MCF 10A (cell line): ENCODE results near the gene SARNP. TPM values are rescaled to one million over a fixed set of nuclear protein-coding genes. Genes with fewer than 3 reads are reported as not detected.

Experiments
- BruUV-seq: library from RNA; stranded (reverse); fragments of 400-500 nt; replicated peaks from 2 replicates; lab custom pipeline; 2021; lab: Mats Ljungman, UMichigan
- CTCF ChIA-PET: fragments of 300-600 bp; sonication (Branson Sonifier 250); formaldehyde crosslinking; extraction: SDS; loops from one replicate; lab custom pipeline; 2021; ENCODE audit warnings: antibody characterized with exemption, inconsistent platforms; lab: Yijun Ruan, JAX
- POLR2A ChIA-PET: fragments of 300-600, 350-650 bp; sonication (Branson Sonifier 250); formaldehyde crosslinking; extraction: SDS; loops from one replicate; lab custom pipeline; 2020; ENCODE audit warnings: antibody characterized with exemption, inconsistent platforms; lab: Yijun Ruan, JAX
- DNase-seq: peaks from one replicate; pipeline ENCODE4 v3.0.0-alpha.2; 2018; ENCODE audit not compliant: unreplicated experiment
- H3K27ac Mint-ChIP-seq: one replicate; pipeline ENCODE4 v1.8.0; 2022; ENCODE audit warnings: mild to moderate bottlenecking, low read depth, mixed read lengths; ENCODE audit not compliant: unreplicated experiment
- H3K27me3 Mint-ChIP-seq: one replicate; pipeline ENCODE4 v1.8.0; 2022; ENCODE audit warnings: mixed read lengths; ENCODE audit not compliant: insufficient read depth, unreplicated experiment
- H3K36me3 Mint-ChIP-seq: one replicate; pipeline ENCODE4 v1.8.0; 2022; ENCODE audit warnings: mild to moderate bottlenecking, moderate library complexity, mixed read lengths; ENCODE audit not compliant: insufficient read depth, unreplicated experiment
- H3K4me1 Mint-ChIP-seq: one replicate; pipeline ENCODE4 v1.8.0; 2022; ENCODE audit warnings: mixed read lengths; ENCODE audit not compliant: insufficient read depth, unreplicated experiment
- H3K4me3 Mint-ChIP-seq: one replicate; pipeline ENCODE4 v1.8.0; 2022; ENCODE audit warnings: mild to moderate bottlenecking, moderate library complexity, mixed read lengths; ENCODE audit not compliant: unreplicated experiment
- H3K9me3 Mint-ChIP-seq: one replicate; pipeline ENCODE4 v1.8.0; 2022; ENCODE audit warnings: mixed read lengths; ENCODE audit not compliant: unreplicated experiment
- CTCF ChIP-seq: fragments of 200-600 bp; IDR thresholded peaks from one replicate; pipeline ENCODE4 v1.8.0; 2022; ENCODE audit warnings: antibody characterized with exemption, mild to moderate bottlenecking; ENCODE audit not compliant: unreplicated experiment
- intact Hi-C: fragments of 100-400 bp; cut with micrococcal nuclease; formaldehyde crosslinking; loops from 2 replicates; pipeline ENCODE4 v1.14.1; 2022
- total RNA-seq: library from RNA; stranded (reverse); gene quantifications from 2 replicates; pipeline ENCODE4 v1.2.3, GENCODE V29; 2022

SARNP gene
- total RNA-seq, 1 experiment from 2014 or later: 61.1 TPM

GRCh38 chr12:55736780-55737580 lies 80.5 kb downstream of the SARNP start:
- CTCF ChIA-PET: interaction anchor here (0.6 to 3.8 kb wide), 19 partner anchors 11 to 415 kb away, joined by 3 to 36 read pairs (median 3); partner anchors contain the start of genes MYL6B, ORMDL2, SARNP and ZC3H10
- H3K4me3 Mint-ChIP-seq: no peak overlapping the region
- intact Hi-C loops: loop anchor here (1.0 to 10.0 kb wide), 5 partner anchors 56 to 550 kb away; partner anchors contain the start of genes NABP2 and RNF41
- TF ChIP-seq CTCF: peak; percentile 63
- POLR2A ChIA-PET: interaction anchor here (0.6 kb wide), 2 partner anchors 70 to 771 kb away, joined by 3 read pairs; no protein-coding TSS in a partner anchor
- peaks cover 6% of the 10 kb centered on the region for H3K36me3 Mint-ChIP-seq
- H3K9me3 Mint-ChIP-seq: no peaks in the 10 kb centered on the region
- peaks cover 27% of the 10 kb centered on the region for H3K4me1 Mint-ChIP-seq
- no TSS peak for BruUV-seq
- H3K27ac Mint-ChIP-seq: no peak overlapping the region
- peak; percentile 81 for DNase-seq
- peaks cover 5% of the 10 kb centered on the region for H3K27me3 Mint-ChIP-seq

GRCh38 chr12:55736076-55736475 lies 81.4 kb downstream of the SARNP start:
- Mint-ChIP-seq H3K36me3 (peaks cover 6% of the 10 kb centered on the region), H3K9me3 (no peaks in the 10 kb centered on the region), H3K4me3 (no peak overlapping the region), H3K27ac (no peak overlapping the region), H3K27me3 (no peaks in the 10 kb centered on the region), H3K4me1 (peaks cover 25% of the 10 kb centered on the region)
- POLR2A ChIA-PET: no interaction called here
- no peak for DNase-seq
- CTCF ChIA-PET: interaction anchor here (0.6 to 3.8 kb wide), 7 partner anchors 12 to 239 kb away, joined by 3 to 36 read pairs (median 5); no protein-coding TSS in a partner anchor
- intact Hi-C loops: loop anchor here (2.0 to 10.0 kb wide), 4 partner anchors 55 to 549 kb away; partner anchors contain the start of genes NABP2 and RNF41
- no TSS peak for BruUV-seq
- TF ChIP-seq CTCF: no peak

GRCh38 chr12:55734595-55734994 lies 82.9 kb downstream of the SARNP start:
- intact Hi-C loops: loop anchor here (10.0 kb wide), 2 partner anchors 460 to 490 kb away; partner anchors contain the start of genes NABP2 and RNF41
- H3K27ac Mint-ChIP-seq: no peak overlapping the region
- H3K27me3 Mint-ChIP-seq: no peaks in the 10 kb centered on the region
- TF ChIP-seq CTCF: no peak
- H3K9me3 Mint-ChIP-seq: no peaks in the 10 kb centered on the region
- H3K4me1 Mint-ChIP-seq: peaks cover 37% of the 10 kb centered on the region
- CTCF ChIA-PET: interaction anchor here (0.6 to 1.2 kb wide), 8 partner anchors 12 to 306 kb away, joined by 3 to 5 read pairs (median 3); partner anchors contain the start of gene SUOX
- POLR2A ChIA-PET: no interaction called here
- H3K36me3 Mint-ChIP-seq: peaks cover 6% of the 10 kb centered on the region
- no TSS peak for BruUV-seq
- H3K4me3 Mint-ChIP-seq: no peak overlapping the region
- no peak for DNase-seq

- POLR2A ChIA-PET: no interaction called here
- no peak for TF ChIP-seq CTCF
- Mint-ChIP-seq H3K4me3 (no peak overlapping the region), H3K27ac (no peak overlapping the region), H3K27me3 (no peaks in the 10 kb centered on the region), H3K9me3 (no peaks in the 10 kb centered on the region), H3K4me1 (peaks cover 35% of the 10 kb centered on the region), H3K36me3 (peaks cover 6% of the 10 kb centered on the region)
- BruUV-seq: no TSS peak
- intact Hi-C loops: loop anchor here (10.0 kb wide), 2 partner anchors 461 to 491 kb away; partner anchors contain the start of genes NABP2 and RNF41
- DNase-seq: no peak
- CTCF ChIA-PET: interaction anchor here (0.6 to 1.2 kb wide), 7 partner anchors 14 to 953 kb away, joined by 3 to 4 read pairs (median 3); partner anchors contain the start of gene SUOX
These were observed 83.7 kb downstream of the SARNP start for GRCh38 chr12:55733858-55734257.
